HCT116 (cell line): ENCODE data around the gene MTREX. TPM values are rescaled to one million over a fixed set of nuclear protein-coding genes. Genes with fewer than 3 reads are reported as not detected.

Source experiments
- ATAC-seq: fragments of 200-7000 bp; cut with Tn5 transposase; 2 replicates; pipeline ENCODE4 v1.9.1; 2020; ENCODE audit warnings: mild to moderate bottlenecking, moderate library complexity
- BruUV-seq: library from RNA; stranded (reverse); fragments of 400-500 nt; replicated peaks from 2 replicates; lab custom pipeline; 2021; lab: Mats Ljungman, UMichigan
- CTCF ChIA-PET: fragments of 300-600 bp; sonication (Branson Sonifier 250); formaldehyde crosslinking; loops from one replicate; lab custom pipeline; 2021; ENCODE audit warnings: antibody characterized with exemption; lab: Charles Lee
- POLR2A ChIA-PET: fragments of 300-600, 350-600 bp; sonication (Branson Sonifier 250); formaldehyde crosslinking; loops from one replicate; lab custom pipeline; 2021; ENCODE audit warnings: antibody characterized with exemption; lab: Charles Lee
- RAD21 ChIA-PET, 2 experiments: fragments of 300-600 bp; sonication (Branson Sonifier 250); formaldehyde crosslinking; loops; one replicate each; lab custom pipeline; 2023; ENCODE audit warnings: low total read pairs in 2 of 2; ENCODE audit not compliant: uncharacterized antibody in 2 of 2, unreplicated experiment in 2 of 2, low non-redundant PET in 1 of 2; lab: Charles Lee
- DNase-seq: peaks from one replicate; pipeline ENCODE4 v3.0.0-alpha.2; 2010; ENCODE audit warnings: low read depth, low spot score
- H2AFZ ChIP-seq: fragments of 200-600 bp; shearing (Covaris generic), sonication (generic); 2 replicates; pipeline ENCODE4 v1.6.1; 2017; ENCODE audit warnings: low read depth, mixed run types, mixed read lengths, antibody characterized with exemption, low read length; ENCODE audit not compliant: poor library complexity, severe bottlenecking
- H3K27ac ChIP-seq: 2 replicates; pipeline ENCODE4 v1.5.1; 2012; ENCODE audit warnings: low read depth, low read length
- H3K27me3 ChIP-seq: fragments of 200-600 bp; sonication (generic); 2 replicates; pipeline ENCODE4 v1.6.1; 2016; ENCODE audit warnings: mixed run types, low read length, mixed read lengths; ENCODE audit not compliant: insufficient read depth
- H3K36me3 ChIP-seq, 2 experiments: fragments of 200-500 bp in 1 of 2; fragments of 200-600 bp in 1 of 2; sonication (Bioruptor generic) in 1 of 2; sonication (generic) in 1 of 2; 2 replicates each; pipeline versions ENCODE4 v1.5.1 to v1.6.1; 2014 to 2016; ENCODE audit warnings: low read length in 2 of 2, inconsistent platforms in 1 of 2, mixed read lengths in 1 of 2, mixed run types in 1 of 2; ENCODE audit not compliant: insufficient read depth in 2 of 2, control insufficient read depth in 1 of 2
- H3K4me1 ChIP-seq, 2 experiments: fragments of 200-600 bp in 1 of 2; sonication (generic) in 1 of 2; 2 replicates each; pipeline versions ENCODE4 v1.5.1 to v1.6.1; 2012 to 2017; ENCODE audit warnings: low read length in 2 of 2, inconsistent platforms in 1 of 2, mild to moderate bottlenecking in 1 of 2, mixed read lengths in 1 of 2, mixed run types in 1 of 2, moderate library complexity in 1 of 2; ENCODE audit not compliant: insufficient read depth in 2 of 2, control insufficient read depth in 1 of 2
- H3K4me2 ChIP-seq: fragments of 200-600 bp; sonication (generic); 2 replicates; pipeline ENCODE4 v1.6.1; 2017; ENCODE audit warnings: mixed run types, low read length, mixed read lengths
- H3K4me3 ChIP-seq, 2 experiments: fragments of 200-600 bp in 1 of 2; sonication (generic) in 1 of 2; replicated peaks in 1 of 2; 2 replicates each; pipeline ENCODE4 v1.5.1; 2011 to 2016; ENCODE audit warnings: low read length in 2 of 2, control low read depth in 1 of 2, low read depth in 1 of 2, mild to moderate bottlenecking in 1 of 2, mixed read lengths in 1 of 2, mixed run types in 1 of 2
- H3K79me2 ChIP-seq: fragments of 200-600 bp; sonication (generic); 2 replicates; pipeline ENCODE4 v1.6.1; 2017; ENCODE audit warnings: mild to moderate bottlenecking, mixed run types, low read length, moderate library complexity, mixed read lengths; ENCODE audit not compliant: insufficient read depth
- H3K9ac ChIP-seq: fragments of 200-600 bp; sonication (generic); 2 replicates; pipeline ENCODE4 v1.6.1; 2016; ENCODE audit warnings: low read length, mixed read lengths
- H3K9me2 ChIP-seq: fragments of 200-600 bp; sonication (generic), shearing (Covaris generic); 2 replicates; pipeline ENCODE4 v1.6.1; 2017; ENCODE audit warnings: mixed run types, mild to moderate bottlenecking, moderate library complexity; ENCODE audit not compliant: insufficient read depth
- H3K9me3 ChIP-seq, 2 experiments: fragments of 200-500 bp in 1 of 2; fragments of 200-600 bp in 1 of 2; sonication (Bioruptor generic) in 1 of 2; sonication (generic) in 1 of 2; 2 replicates each; pipeline ENCODE4 v1.6.1; 2014 to 2017; ENCODE audit warnings: low read length in 2 of 2, mixed read lengths in 2 of 2, inconsistent platforms in 1 of 2, low read depth in 1 of 2, mild to moderate bottlenecking in 1 of 2, mixed run types in 1 of 2, moderate library complexity in 1 of 2; ENCODE audit not compliant: control insufficient read depth in 1 of 2, insufficient read depth in 1 of 2
- H4K20me1 ChIP-seq: fragments of 200-600 bp; sonication (generic), shearing (Covaris generic); 2 replicates; pipeline ENCODE4 v1.6.1; 2017; ENCODE audit warnings: mixed run types, mild to moderate bottlenecking, moderate library complexity; ENCODE audit not compliant: insufficient read depth
- ATF3 ChIP-seq: IDR thresholded peaks from 2 replicates; pipeline ENCODE4 v1.6.1; 2012
- CEBPB ChIP-seq: IDR thresholded peaks from 2 replicates; pipeline ENCODE4 v1.6.1; 2012; ENCODE audit warnings: low read depth
- EGR1 ChIP-seq: IDR thresholded peaks from 2 replicates; pipeline ENCODE4 v1.6.1; 2012; ENCODE audit warnings: low read depth
- ELF1 ChIP-seq: IDR thresholded peaks from 2 replicates; pipeline ENCODE4 v1.6.1; 2012; ENCODE audit warnings: low read depth, borderline replicate concordance
- FOSL1 ChIP-seq: IDR thresholded peaks from 2 replicates; pipeline ENCODE4 v1.6.1; 2012; ENCODE audit warnings: low read depth
- MAX ChIP-seq: IDR thresholded peaks from 2 replicates; pipeline ENCODE4 v1.6.1; 2012
- RAD21 ChIP-seq: IDR thresholded peaks from 2 replicates; pipeline ENCODE4 v1.6.1; 2012; ENCODE audit warnings: low read depth, mild to moderate bottlenecking
- REST ChIP-seq: IDR thresholded peaks from 2 replicates; pipeline ENCODE4 v1.6.1; 2012; ENCODE audit warnings: low read depth
- TCF7L2 ChIP-seq: IDR thresholded peaks from 2 replicates; pipeline ENCODE4 v1.7.0; 2011; ENCODE audit warnings: borderline replicate concordance, inconsistent platforms; ENCODE audit not compliant: insufficient read depth, insufficient read length; ENCODE audit errors: extremely low read depth
- YY1 ChIP-seq: IDR thresholded peaks from 2 replicates; pipeline ENCODE4 v1.6.1; 2011; ENCODE audit warnings: low read length, low read depth, moderate library complexity, mild to moderate bottlenecking; ENCODE audit not compliant: insufficient replicate concordance; ENCODE audit errors: extremely low read depth
- ZBTB33 ChIP-seq: IDR thresholded peaks from 2 replicates; pipeline ENCODE4 v1.6.1; 2011; ENCODE audit warnings: mild to moderate bottlenecking, low read length, moderate library complexity; ENCODE audit not compliant: insufficient replicate concordance; ENCODE audit errors: extremely low read depth
- ZNF274 ChIP-seq: fragments of 200-500 bp; sonication (Bioruptor generic); IDR thresholded peaks from 2 replicates; pipeline ENCODE4 v1.6.1; 2014; ENCODE audit warnings: mild to moderate bottlenecking, low read depth, low read length, inconsistent platforms
- intact Hi-C: fragments of 100-400 bp; cut with micrococcal nuclease; formaldehyde crosslinking; loops from 2 replicates; pipeline ENCODE4 v1.10.0; 2022
- total RNA-seq: library from RNA; stranded (reverse); gene quantifications from one replicate; pipeline ENCODE4 v1.2.1, GENCODE V29; 2021; ENCODE audit not compliant: unreplicated experiment

MTREX gene
- total RNA-seq, 1 experiment from 2014 or later: 101 TPM

- Histone ChIP-seq H3K4me1 (no peaks in the 10 kb centered on the region), H3K9ac (no peak overlapping the region), H3K27ac (no peak overlapping the region), H2AFZ (no peak overlapping the region), H3K36me3 (peaks cover 5 to 8% of the 10 kb centered on the region in 2 experiments; a peak in 3 of 4 replicates), H4K20me1 (no peaks in the 10 kb centered on the region; the same call in 1 of the 2 replicates), H3K4me3 (no peak overlapping the region), H3K4me2 (no peak overlapping the region)
- POLR2A ChIA-PET: no interaction called here
- TF ChIP-seq ATF3: no peak
- TF ChIP-seq, all 23 proteins: peak for 0
- BruUV-seq: no TSS peak
- ChIA-PET RAD21 (no interaction called here), CTCF (no interaction called here)
- intact Hi-C loops: no loop called here
- ATAC-seq (no peak), DNase-seq (no peak)
- Histone ChIP-seq H3K9me3 (no peaks in the 10 kb centered on the region), H3K9me2 (no peaks in the 10 kb centered on the region), H3K27me3 (no peaks in the 10 kb centered on the region), H3K79me2 (peaks cover 36% of the 10 kb centered on the region)
Measured at GRCh38 chr5:55385846-55386245, 78.1 kb downstream of the MTREX start.

GRCh38 chr5:55386356-55386755 lies 78.6 kb downstream of the MTREX start:
- BruUV-seq: no TSS peak
- Histone ChIP-seq H3K9ac (no peak overlapping the region), H4K20me1 (no peaks in the 10 kb centered on the region; the same call in 1 of the 2 replicates), H3K36me3 (peaks cover 5 to 8% of the 10 kb centered on the region in 2 experiments; a peak in 3 of 4 replicates), H2AFZ (no peak overlapping the region), H3K4me2 (no peak overlapping the region), H3K9me2 (no peaks in the 10 kb centered on the region), H3K4me1 (no peaks in the 10 kb centered on the region), H3K27me3 (no peaks in the 10 kb centered on the region), H3K4me3 (no peak overlapping the region), H3K9me3 (no peaks in the 10 kb centered on the region), H3K27ac (no peak overlapping the region), H3K79me2 (peaks cover 31% of the 10 kb centered on the region)
- ChIA-PET CTCF (no interaction called here), POLR2A (no interaction called here), RAD21 (no interaction called here)
- ATAC-seq (no peak), DNase-seq (no peak)
- intact Hi-C loops: no loop called here
- TF ChIP-seq TCF7L2 (no peak), REST (no peak), CEBPB (no peak), RAD21 (no peak), ZBTB33 (no peak), MAX (no peak), ZNF274 (no peak), YY1 (no peak), FOSL1 (no peak), ELF1 (no peak), EGR1 (no peak)
